Measurements from ENCODE around the gene FKBP6. TPM values are rescaled to one million over a fixed set of nuclear protein-coding genes. Genes with fewer than 3 reads are reported as not detected.

The FKBP6 gene
- total RNA-seq, 1 donor from 2014 or later, result not detected

- DNase-seq (ENCODE audit: low read depth) (peak; percentile 70), FAIRE-seq (no peak)
- H3K27me3 ChIP-seq (ENCODE audit: insufficient read depth, low read length), result peaks cover 6% of the 10 kb centered on the region
- H3K9ac ChIP-seq (ENCODE audit: low read length), result peak overlapping the region; percentile 15
- Mint-ChIP-seq H3K4me1 (ENCODE audit: low read depth, unreplicated experiment) (peaks cover 11% of the 10 kb centered on the region), H3K9me3 (ENCODE audit: unreplicated experiment) (peaks cover 5% of the 10 kb centered on the region), H3K36me3 (ENCODE audit: low read depth, unreplicated experiment) (peaks cover 1% of the 10 kb centered on the region), H3K4me3 (ENCODE audit: unreplicated experiment) (peak overlapping the region; percentile 55), H3K27ac (ENCODE audit: unreplicated experiment) (peak overlapping the region; percentile 66), H3K27me3 (ENCODE audit: low read depth, unreplicated experiment) (peaks cover 14% of the 10 kb centered on the region)
- TF ChIP-seq EZH2 (IDR thresholded peaks at IDR 0.05; ENCODE audit: insufficient read depth, low read length), result no peak
- TF ChIP-seq, protein P1, sequence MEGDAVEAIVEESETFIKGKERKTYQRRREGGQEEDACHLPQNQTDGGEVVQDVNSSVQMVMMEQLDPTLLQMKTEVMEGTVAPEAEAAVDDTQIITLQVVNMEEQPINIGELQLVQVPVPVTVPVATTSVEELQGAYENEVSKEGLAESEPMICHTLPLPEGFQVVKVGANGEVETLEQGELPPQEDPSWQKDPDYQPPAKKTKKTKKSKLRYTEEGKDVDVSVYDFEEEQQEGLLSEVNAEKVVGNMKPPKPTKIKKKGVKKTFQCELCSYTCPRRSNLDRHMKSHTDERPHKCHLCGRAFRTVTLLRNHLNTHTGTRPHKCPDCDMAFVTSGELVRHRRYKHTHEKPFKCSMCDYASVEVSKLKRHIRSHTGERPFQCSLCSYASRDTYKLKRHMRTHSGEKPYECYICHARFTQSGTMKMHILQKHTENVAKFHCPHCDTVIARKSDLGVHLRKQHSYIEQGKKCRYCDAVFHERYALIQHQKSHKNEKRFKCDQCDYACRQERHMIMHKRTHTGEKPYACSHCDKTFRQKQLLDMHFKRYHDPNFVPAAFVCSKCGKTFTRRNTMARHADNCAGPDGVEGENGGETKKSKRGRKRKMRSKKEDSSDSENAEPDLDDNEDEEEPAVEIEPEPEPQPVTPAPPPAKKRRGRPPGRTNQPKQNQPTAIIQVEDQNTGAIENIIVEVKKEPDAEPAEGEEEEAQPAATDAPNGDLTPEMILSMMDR (IDR thresholded peaks at IDR 0.05; ENCODE audit: insufficient read depth, low read depth, low read length), result no peak
- H3K4me2 ChIP-seq (ENCODE audit: low read length), result peak overlapping the region; percentile 56
- H3K4me3 ChIP-seq (ENCODE audit: insufficient read depth, low read depth, low read length), result no peak overlapping the region
- H2AFZ ChIP-seq (ENCODE audit: low read depth, low read length), result peak overlapping the region; percentile 22
- H4K20me1 ChIP-seq (ENCODE audit: insufficient read depth, low read length), result no peaks in the 10 kb centered on the region
- no peaks in the 10 kb centered on the region for H3K9me3 ChIP-seq (ENCODE audit: insufficient read depth, low read depth, low read length)
- no peak overlapping the region for H3K27ac ChIP-seq (ENCODE audit: low read depth, low read length)
- no peaks in the 10 kb centered on the region for H3K79me2 ChIP-seq (ENCODE audit: insufficient read depth, low read length)
- H3K36me3 ChIP-seq (ENCODE audit: insufficient read depth, low read length), result no peaks in the 10 kb centered on the region
- peaks cover 9% of the 10 kb centered on the region for H3K4me1 ChIP-seq (ENCODE audit: insufficient read depth, low read length)
These were observed 13.9 kb downstream of the FKBP6 start for GRCh38 chr7:73341877-73342276.

DNA sequence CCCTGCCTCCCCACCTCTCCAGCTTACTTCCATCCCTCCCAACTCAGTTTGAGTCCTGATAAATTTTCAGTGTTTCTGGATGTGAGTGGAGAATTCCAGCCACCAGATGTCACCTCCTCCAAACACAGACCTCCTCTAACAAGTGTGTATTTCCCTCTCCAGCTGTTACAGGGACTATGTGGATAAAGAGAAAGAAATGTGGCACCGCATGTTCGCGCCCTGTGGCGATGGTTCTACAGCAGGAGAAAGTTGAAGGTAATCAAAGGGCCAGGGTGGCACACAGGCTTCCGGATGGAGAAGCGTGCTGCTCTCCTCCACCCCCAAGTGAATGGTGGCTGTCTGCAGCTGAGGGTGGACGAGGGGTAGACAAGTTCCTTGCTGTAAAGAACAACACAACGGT, 14.7 kb downstream of the FKBP6 start:
- Histone ChIP-seq H3K27ac (ENCODE audit: low read depth, low read length) (no peak overlapping the region), H3K4me3 (ENCODE audit: insufficient read depth, low read depth, low read length) (no peak overlapping the region), H3K79me2 (ENCODE audit: insufficient read depth, low read length) (no peaks in the 10 kb centered on the region), H3K27me3 (ENCODE audit: insufficient read depth, low read length) (peaks cover 6% of the 10 kb centered on the region), H3K36me3 (ENCODE audit: insufficient read depth, low read length) (no peaks in the 10 kb centered on the region), H2AFZ (ENCODE audit: low read depth, low read length) (no peak overlapping the region), H3K9ac (ENCODE audit: low read length) (no peak overlapping the region), H3K4me1 (ENCODE audit: insufficient read depth, low read length) (peaks cover 9% of the 10 kb centered on the region), H3K4me2 (ENCODE audit: low read length) (peak overlapping the region; percentile 56), H3K9me3 (ENCODE audit: insufficient read depth, low read depth, low read length) (no peaks in the 10 kb centered on the region), H4K20me1 (ENCODE audit: insufficient read depth, low read length) (no peaks in the 10 kb centered on the region)
- peak overlapping the region; percentile 34 for H3K4me3 Mint-ChIP-seq (ENCODE audit: unreplicated experiment)
- no peaks in the 10 kb centered on the region for H3K36me3 Mint-ChIP-seq (ENCODE audit: low read depth, unreplicated experiment)
- peaks cover 13% of the 10 kb centered on the region for H3K27me3 Mint-ChIP-seq (ENCODE audit: low read depth, unreplicated experiment)
- no peak for FAIRE-seq
- TF ChIP-seq, protein P1 (IDR thresholded peaks at IDR 0.05; ENCODE audit: insufficient read depth, low read depth, low read length), result peak; percentile 56
- TF ChIP-seq EZH2 (IDR thresholded peaks at IDR 0.05; ENCODE audit: insufficient read depth, low read length), result no peak
- peaks cover 11% of the 10 kb centered on the region for H3K4me1 Mint-ChIP-seq (ENCODE audit: low read depth, unreplicated experiment)
- peak overlapping the region; percentile 66 for H3K27ac Mint-ChIP-seq (ENCODE audit: unreplicated experiment)
- H3K9me3 Mint-ChIP-seq (ENCODE audit: unreplicated experiment), result peaks cover 5% of the 10 kb centered on the region
- DNase-seq (ENCODE audit: low read depth), result peak; percentile 25

GRCh38 chr7:73343671-73344380, 15.9 kb downstream of the FKBP6 start:
- H3K27ac ChIP-seq (ENCODE audit: low read depth, low read length), result no peak overlapping the region
- H3K9me3 ChIP-seq (ENCODE audit: insufficient read depth, low read depth, low read length), result no peaks in the 10 kb centered on the region
- no peak overlapping the region for H2AFZ ChIP-seq (ENCODE audit: low read depth, low read length)
- H4K20me1 ChIP-seq (ENCODE audit: insufficient read depth, low read length), result no peaks in the 10 kb centered on the region
- no peaks in the 10 kb centered on the region for H3K79me2 ChIP-seq (ENCODE audit: insufficient read depth, low read length)
- peaks cover 11% of the 10 kb centered on the region for H3K4me1 Mint-ChIP-seq (ENCODE audit: low read depth, unreplicated experiment)
- no peak overlapping the region for H3K4me3 ChIP-seq (ENCODE audit: insufficient read depth, low read depth, low read length)
- H3K9ac ChIP-seq (ENCODE audit: low read length), result no peak overlapping the region
- H3K36me3 ChIP-seq (ENCODE audit: insufficient read depth, low read length), result no peaks in the 10 kb centered on the region
- no peak overlapping the region for H3K4me2 ChIP-seq (ENCODE audit: low read length)
- peaks cover 7% of the 10 kb centered on the region for H3K27me3 ChIP-seq (ENCODE audit: insufficient read depth, low read length)
- H3K27me3 Mint-ChIP-seq (ENCODE audit: low read depth, unreplicated experiment), result peaks cover 13% of the 10 kb centered on the region
- no peak overlapping the region for H3K4me3 Mint-ChIP-seq (ENCODE audit: unreplicated experiment)
- peaks cover 9% of the 10 kb centered on the region for H3K4me1 ChIP-seq (ENCODE audit: insufficient read depth, low read length)
- DNase-seq (ENCODE audit: low read depth) (no peak), FAIRE-seq (no peak)
- no peak for TF ChIP-seq EZH2 (IDR thresholded peaks at IDR 0.05; ENCODE audit: insufficient read depth, low read length)
- H3K36me3 Mint-ChIP-seq (ENCODE audit: low read depth, unreplicated experiment), result no peaks in the 10 kb centered on the region
- peaks cover 10% of the 10 kb centered on the region for H3K9me3 Mint-ChIP-seq (ENCODE audit: unreplicated experiment)
- no peak overlapping the region for H3K27ac Mint-ChIP-seq (ENCODE audit: unreplicated experiment)
